GM19043 (cell line): Measurements from ENCODE around the gene HOXD12.

Experiments used
- ATAC-seq: cut with Tn5 transposase; IDR thresholded peaks from one replicate; pipeline ENCODE4 v1.9.1; 2021; ENCODE audit warnings: low read depth; ENCODE audit not compliant: unreplicated experiment

HOXD12 gene

DNA sequence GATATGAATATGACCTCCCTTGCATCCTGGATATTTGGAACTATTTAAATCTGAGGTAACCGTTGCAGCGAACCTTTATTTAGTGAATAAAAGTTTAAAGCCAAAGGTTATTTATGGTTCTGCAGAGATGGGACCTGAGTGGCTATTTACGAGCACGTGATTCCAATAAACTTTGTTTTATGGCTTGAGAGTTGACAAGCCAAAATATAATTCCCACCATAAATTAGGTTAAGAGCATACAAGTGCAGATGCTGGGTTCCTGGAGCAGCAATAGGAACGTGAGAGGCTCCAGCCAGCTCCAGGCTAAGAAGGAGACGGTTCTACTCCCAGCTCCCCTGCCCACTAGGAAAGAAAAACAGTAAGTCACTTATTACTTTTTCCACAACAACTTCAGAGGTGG lies 46.5 kb downstream of the HOXD12 start:
- no peak for ATAC-seq

DNA sequence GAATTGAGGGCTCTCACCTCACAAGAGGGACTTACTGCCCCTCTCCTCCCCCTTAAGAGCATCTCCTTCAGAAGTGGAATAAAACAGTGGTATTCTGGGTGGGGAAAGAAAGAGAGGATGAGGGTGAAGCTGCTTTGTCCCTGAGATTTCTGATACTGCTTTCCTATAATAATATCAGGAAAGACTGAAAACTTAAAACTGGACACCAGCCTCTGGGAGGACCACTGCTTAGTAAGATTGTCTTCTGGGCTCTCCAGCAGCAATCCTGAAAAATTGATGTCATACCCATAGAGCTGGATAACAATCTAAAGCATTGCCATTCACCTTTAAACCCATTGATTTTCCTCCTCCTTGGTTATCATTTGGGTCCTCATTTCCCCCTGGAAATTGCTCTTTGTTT lies 47.0 kb downstream of the HOXD12 start:
- no peak for ATAC-seq

DNA sequence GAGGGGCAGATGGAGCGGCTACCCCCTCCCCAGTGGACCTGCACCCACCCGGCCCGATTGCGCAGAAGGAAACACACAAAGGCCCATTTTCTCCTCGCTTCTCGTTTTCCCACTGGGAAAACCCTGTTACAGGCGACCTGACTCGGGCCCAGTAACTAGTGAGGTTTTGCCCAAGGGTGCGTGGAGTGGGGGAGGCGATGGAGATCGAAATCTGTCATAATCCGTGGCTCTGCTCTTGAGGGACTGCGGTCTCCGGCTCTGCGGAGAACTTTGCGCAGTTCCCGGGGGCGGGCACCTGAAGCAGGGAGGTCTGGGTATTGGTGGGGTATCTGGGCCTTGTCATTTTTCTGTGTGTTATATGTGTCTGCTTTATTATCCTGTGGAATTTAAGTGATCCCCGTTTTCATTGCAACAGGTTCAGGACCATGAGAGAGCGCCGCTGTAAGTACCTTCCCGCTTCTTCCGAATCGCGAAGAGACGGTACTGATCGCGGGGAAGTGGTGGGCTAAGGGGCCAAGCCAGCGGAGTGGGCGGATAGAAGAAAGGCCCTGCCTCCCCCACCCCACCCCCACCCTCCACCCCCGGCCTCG lies 47.7 kb downstream of the HOXD12 start:
- ATAC-seq: no peak

DNA sequence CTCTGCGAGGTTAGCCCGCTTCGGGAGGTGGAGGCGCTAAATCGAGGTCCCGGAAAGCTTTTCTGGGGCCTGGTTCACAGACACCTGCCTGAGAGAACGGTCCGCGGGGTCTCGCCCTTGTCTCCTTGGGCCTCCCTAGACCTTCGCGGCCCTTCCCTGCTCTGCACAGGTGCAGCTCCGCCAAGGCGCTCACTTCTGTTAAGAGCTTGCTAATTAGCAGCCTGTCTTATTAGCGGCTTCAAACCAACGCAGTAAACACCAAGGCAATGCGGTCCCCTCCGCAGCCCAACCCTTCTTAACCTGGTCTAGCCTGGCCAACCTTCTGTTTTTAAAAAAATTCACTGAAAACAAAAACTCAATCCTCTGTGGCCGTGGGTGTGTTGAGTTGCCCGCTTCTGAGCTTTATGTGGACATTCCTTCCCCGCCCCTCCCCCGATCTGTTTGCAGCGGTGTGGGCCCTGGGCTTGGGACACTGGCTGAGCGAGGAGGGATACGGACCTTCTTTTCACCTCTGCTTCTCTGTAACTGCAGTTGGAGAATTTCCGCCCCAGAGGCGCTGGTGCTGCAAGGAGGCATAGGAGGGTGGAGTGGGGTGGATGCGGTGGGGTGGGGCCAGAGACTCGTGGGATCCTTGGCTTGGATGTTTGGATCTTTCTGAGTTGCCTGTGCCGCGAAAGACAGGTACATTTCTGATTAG lies 48.4 kb downstream of the HOXD12 start:
- ATAC-seq: no peak

DNA sequence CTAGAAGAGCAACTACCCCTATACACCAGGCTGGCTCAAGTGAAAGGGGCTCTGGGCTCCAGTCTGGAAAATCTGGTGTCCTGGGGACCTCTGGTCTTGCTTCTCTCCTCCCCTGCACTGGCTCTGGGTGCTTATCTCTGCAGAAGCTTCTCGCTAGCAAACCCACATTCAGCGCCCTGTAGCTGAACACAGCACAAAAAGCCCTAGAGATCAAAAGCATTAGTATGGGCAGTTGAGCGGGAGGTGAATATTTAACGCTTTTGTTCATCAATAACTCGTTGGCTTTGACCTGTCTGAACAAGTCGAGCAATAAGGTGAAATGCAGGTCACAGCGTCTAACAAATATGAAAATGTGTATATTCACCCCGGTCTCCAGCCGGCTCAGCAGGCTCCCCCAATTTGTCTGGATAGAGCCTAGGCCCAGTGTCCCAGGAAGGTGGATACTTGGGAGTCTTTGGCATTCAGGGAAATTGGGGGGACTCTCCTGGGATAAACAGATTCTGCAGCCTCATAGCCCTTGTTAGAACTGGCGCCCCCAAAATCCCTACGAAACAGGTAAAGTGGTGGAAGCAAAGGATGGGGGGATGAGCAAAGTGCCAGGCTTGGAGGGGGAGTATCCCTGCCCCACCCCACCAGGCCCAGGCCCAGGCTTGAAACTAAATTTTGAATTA lies 49.3 kb downstream of the HOXD12 start:
- ATAC-seq: no peak

DNA sequence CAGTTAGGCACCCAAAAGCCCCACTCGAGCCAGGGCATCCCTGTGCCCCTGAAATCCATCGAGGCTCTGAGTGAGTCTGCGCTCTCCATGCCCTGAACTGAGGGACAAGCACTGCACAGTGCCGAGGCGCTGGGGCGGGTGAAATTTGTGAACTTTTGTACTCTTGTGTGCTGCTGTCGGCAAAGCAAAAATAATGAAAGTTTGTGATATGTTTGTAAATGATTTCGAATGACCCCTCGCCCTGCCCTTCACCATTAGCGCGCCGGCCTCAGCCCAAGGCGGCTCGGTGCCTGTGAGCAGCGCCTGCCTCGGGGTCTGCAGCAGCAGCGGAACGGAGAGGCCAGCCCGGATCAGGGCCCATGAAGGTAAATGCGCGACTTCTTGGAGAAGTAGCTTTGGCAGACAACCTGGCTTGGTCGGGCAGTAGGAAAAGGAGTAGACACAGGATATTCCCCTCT lies 49.9 kb downstream of the HOXD12 start:
- ATAC-seq: no peak

DNA sequence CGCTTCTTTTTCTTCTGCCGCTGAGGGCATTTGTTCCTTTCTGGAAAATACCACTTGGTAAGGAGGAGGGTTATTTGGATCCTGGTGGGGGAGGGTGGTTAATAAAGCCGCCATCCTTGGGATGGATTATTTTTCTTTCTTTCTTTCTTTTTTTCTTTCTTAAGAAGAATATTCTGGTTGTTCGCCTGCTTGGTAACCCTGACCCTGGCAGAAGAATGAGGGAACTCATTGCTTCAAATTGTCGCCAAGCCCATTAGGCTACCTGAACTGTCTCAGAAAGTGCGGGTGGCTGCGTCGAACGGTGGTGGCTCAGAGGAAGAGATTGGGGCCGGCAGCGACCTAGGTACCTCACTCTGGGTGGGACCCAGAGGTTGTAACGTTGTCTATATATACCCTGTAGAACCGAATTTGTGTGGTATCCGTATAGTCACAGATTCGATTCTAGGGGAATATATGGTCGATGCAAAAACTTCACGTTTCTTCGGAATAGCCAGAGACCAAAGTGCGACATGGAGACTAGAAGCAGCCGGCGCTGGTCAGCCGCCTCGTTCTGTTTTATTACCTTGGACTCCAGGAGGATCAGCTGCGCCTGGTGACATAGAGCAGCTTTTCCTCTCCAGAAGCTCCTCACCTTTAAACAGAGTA lies 50.5 kb downstream of the HOXD12 start:
- no peak for ATAC-seq

DNA sequence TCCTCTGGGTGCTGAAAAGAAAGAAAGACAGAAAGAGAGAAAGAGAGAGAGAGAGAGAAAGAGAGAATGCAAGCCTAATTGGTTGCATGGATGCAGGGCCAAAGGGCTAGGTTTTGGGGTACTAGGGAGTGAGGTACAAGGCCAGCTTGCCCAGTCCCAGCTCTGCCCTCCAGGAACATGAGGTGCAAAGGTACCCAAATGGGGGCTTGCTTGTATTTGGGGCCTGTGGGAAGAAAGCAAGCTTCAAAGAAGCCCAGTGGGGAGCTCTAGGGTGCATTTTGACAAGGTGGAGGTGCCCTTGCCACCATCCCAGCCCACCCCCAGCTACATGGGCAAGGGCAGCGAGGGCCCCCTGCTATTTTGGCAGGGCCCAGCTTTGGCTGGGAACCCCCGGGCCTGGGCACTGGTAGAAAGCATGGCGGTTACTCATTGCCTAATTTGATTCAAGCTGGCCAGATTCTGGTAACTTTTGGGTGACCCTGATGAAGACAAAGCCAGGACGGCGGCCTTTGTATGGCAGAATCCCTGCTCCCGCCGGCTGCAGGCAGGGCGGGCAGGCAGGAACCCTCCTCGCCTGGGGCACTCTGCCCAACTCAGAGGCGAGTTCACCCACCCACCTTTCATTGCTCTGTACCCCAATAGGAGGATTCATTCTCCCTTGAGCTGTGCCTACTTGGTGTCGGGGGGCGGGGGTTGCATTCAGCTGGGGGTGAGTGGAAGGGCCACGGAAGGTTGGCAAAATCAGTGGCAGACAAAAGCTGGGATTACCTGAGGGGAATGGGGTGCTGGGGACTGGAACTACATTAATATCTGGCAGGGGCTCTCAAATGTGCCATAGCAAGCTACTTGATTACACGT lies 51.2 kb downstream of the HOXD12 start:
- ATAC-seq: no peak

DNA sequence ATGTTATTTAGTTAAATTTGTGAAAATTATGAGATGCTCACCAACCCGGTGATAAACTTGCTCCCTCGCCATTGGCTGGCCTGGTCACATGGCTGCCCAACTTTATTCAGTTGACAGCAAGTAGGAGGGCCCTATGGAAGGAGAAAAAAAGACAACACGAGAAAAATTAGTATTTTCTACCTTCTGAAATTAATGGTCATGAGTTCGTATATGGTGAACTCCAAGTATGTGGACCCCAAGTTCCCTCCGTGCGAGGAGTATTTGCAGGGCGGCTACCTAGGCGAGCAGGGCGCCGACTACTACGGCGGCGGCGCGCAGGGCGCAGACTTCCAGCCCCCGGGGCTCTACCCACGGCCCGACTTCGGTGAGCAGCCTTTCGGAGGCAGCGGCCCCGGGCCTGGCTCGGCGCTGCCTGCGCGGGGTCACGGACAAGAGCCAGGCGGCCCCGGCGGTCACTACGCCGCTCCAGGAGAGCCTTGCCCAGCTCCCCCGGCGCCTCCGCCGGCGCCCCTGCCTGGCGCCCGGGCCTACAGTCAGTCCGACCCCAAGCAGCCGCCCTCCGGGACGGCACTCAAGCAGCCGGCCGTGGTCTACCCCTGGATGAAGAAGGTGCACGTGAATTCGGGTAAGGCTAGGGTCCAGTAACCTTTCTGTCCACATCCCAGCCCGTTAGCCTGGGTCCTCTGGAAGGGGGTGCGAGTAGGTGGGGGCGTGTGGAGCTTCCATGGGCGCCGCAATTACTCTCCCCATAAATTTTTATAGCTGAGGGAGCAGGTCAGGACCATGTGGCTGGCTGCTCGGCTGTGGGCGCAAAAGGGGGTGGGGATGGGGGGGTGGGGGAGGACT lies 52.1 kb downstream of the HOXD12 start, which contains the start of gene HOXD4:
Gene HOXD4 (plus strand): TSS at position 109 of the 846 bp plus-strand sequence. CDS start 84 bp downstream, at position 193.
- ATAC-seq: no peak
